ENCODE measurements around the gene AGFG1.

AGFG1 gene

GRCh38 chr2:227606476-227606875 lies 134.5 kb downstream of the AGFG1 start:
- DNase-seq (ENCODE audit: low spot score) (no peak), FAIRE-seq (no peak)

GRCh38 chr2:227607941-227608340 lies 136.0 kb downstream of the AGFG1 start:
- no peak for FAIRE-seq
- no peak for DNase-seq (ENCODE audit: low spot score)

GRCh38 chr2:227608561-227609338 lies 136.8 kb downstream of the AGFG1 start:
- no peak for DNase-seq (ENCODE audit: low spot score)
- no peak for FAIRE-seq

- no peak for FAIRE-seq
- no peak for DNase-seq (ENCODE audit: low spot score)
These were observed 138.2 kb downstream of the AGFG1 start for GRCh38 chr2:227610123-227610522.
